ENCODE measurements around the gene NECTIN2.

DNA sequence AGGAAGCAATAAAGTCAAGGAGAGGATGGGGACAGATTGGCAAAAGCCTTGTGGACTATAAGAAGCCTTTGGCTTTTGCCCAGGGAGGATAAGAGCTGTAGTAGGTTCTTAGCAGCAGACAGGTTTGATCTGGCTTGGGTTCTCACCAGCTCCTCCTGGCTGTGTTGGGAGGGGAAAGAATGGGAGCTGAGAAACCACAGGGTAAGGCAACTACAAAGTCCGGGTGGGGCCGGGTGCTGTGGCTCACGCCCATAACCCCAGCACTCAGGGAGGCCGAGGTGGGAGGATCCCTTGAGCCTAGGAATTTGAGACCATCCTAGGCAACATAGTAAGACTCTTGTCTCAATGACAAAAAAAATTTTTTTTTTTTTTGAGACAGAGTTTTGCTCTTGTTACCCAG, 20.6 kb downstream of the NECTIN2 start:
- TF ChIP-seq SIN3A (IDR thresholded peaks at IDR 0.05; ENCODE audit: low read depth) (no peak), CTCF (IDR thresholded peaks at IDR 0.05 in 2 of 3, conservative IDR thresholded peaks at IDR 0.05 in 1 of 3; ENCODE audit: borderline replicate concordance in 1 of 3, insufficient read depth in 1 of 3, low read depth in 2 of 3, low read length in 2 of 3) (no peak), POLR2AphosphoS5 (IDR thresholded peaks at IDR 0.05; ENCODE audit: low read depth, low read length) (no peak), ZBTB33 (IDR thresholded peaks at IDR 0.05; ENCODE audit: extremely low read depth, insufficient replicate concordance, low read length) (no peak), EZH2 (IDR thresholded peaks at IDR 0.05) (no peak), MAX (IDR thresholded peaks at IDR 0.05) (no peak), YY1 (IDR thresholded peaks at IDR 0.05; ENCODE audit: extremely low read depth, insufficient replicate concordance, low read depth, low read length) (no peak), EZH2phosphoT487 (IDR thresholded peaks at IDR 0.05; ENCODE audit: borderline replicate concordance) (no peak), EGR1 (IDR thresholded peaks at IDR 0.05; ENCODE audit: low read depth) (no peak), POLR2A (IDR thresholded peaks at IDR 0.05; ENCODE audit: borderline replicate concordance, extremely low read depth, insufficient read depth, insufficient read length) (no peak), ZNF274 (IDR thresholded peaks at IDR 0.05; ENCODE audit: low read depth, low read length) (no peak), REST (IDR thresholded peaks at IDR 0.05; ENCODE audit: low read depth) (no peak)
